Activated CD8-positive, alpha-beta memory T cell treated with anti-CD3 and anti-CD28 coated beads for 4 hours (primary cell): ENCODE measurements around the gene KDF1.
"Not testable (repeated sequence)": the region's sequence is repeated elsewhere in the genome, so short reads cannot be mapped to it uniquely, and the experiment has no call there.

Experiments
- DNase-seq, 2 donors: peaks; one replicate each; pipeline ENCODE4 v3.0.0-alpha.2; 2020; ENCODE audit warnings: low read depth in 2 of 2

KDF1 gene

DNA sequence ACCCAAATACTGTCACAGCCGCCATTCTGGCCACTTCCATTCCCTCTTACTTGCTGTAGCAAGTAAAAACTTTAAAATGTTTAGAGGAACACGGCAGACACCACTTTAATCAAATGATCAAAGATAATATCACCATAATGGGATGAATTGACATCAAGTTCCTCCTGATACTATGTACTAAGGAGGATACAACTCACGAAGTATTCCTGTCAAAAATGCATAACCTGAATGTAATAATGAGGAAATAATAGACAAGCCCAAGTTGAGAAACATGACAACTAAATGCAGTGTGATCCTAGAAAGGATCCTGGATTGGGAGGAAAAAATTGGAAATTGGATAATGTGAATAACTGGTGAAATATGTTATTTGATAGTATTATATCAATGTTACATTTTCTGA, 3.9 kb downstream of the KDF1 start:
- DNase-seq, result no peak

DNA sequence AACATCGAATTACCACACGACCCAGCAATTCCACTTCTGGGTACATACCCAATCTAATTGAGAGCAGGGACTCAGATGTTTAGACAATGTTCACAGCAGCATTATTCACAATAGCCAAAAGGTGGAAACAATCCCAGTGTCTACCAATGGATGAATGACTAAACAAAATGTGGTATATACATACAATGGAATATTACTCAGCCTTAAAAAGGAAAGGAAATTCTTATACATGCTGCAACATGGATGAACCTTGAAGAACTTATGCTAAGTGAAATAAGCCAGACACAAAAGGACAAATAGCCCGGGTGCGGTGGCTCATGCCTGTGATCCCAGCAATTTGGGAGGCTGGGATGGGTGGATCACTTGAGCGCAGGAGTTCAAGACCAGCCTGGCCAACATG, 6.9 kb downstream of the KDF1 start:
- no peak for DNase-seq

DNA sequence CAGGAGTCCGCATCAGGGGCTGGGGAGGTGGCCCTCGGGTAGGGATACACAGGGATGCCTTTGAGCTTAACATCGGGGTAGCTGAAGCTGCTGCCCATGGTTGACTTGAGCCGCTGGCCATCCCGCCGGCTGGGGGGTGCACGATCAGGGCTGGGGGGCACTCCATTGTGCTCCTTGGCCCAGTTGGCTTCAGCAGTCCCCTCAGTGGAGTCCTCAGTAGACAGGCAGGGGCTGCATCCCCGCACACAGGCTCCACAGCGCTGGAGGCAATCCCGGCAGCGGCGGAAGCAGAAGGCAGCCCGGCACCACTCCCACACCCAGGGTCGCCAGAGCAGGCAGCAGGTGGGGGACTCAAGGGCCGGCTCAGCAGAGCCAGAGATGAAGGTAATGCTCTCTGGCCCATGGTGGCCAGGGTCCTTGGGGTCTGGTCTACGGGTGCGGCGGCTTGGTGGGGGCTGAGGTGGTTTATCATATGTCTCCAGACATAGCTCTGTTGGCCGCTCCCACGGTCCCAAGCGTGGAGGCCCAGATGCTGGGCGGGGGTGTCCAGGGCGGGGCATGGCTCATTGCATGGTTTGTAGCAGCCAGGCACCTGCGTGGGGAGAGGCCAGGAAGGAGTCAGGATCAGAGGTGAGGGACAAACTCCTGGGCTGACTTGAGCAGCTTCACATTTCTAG, 8.3 kb downstream of the KDF1 start:
- DNase-seq, result no peak

DNA sequence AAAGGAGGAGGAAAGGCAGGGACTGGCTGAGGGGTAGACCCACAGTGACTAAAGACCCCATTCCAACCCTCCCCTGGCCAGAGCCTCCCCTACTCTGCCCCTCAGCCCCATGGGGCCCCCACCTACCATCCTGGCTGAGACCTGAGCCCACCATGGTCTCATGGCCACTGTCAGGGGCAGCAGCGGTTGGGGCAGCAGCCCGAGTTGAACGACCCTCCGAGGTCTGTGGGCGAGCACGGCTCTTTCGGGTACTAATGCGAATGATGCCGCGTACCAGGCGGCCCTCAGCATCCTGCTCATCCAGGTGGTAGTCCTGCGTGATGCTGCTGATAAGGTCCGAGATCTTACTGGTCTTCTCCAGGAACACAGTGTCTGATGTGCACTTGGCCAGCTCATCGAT, 9.1 kb downstream of the KDF1 start:
- DNase-seq, result no peak

DNA sequence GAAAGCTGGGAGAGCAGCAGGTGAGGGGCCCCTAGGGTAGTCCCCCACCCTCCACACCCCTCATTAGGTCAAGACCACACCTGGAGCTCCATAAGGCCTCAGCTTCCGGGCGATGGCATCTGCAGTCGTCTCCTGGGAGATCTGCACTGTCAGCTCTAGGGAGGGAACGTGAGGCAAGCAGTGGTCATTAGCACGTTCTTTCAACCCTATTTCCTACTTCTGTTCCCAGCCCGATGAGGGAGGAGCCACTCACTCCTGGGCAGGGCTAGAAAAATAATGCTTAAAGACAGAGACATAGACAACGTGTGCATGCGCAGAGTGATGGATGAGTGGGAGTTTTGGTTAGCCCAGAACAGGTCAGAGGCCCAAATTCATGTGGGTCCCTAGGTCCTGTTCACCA, 9.7 kb downstream of the KDF1 start:
- DNase-seq, result no peak

DNA sequence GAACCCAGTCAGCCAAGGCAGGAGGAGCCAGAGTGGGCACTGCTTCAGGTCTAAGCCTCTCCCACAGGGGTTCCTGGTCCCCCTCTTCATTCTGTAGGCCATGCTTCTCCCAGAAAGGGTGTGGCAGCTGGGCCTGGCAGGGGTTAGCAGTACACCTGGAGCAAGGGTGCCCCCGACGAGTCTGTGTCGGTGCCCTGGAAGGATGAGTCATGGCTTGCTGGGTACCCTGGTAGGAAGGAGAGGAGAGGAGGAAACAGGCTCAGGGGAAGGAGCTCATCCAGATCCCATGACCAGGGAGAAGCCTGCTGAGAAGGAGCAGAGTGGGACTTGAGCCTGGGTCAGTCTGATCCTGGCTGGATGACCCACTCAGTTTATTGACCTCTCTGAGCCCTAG, 10.3 kb downstream of the KDF1 start:
- DNase-seq, result no peak

DNA sequence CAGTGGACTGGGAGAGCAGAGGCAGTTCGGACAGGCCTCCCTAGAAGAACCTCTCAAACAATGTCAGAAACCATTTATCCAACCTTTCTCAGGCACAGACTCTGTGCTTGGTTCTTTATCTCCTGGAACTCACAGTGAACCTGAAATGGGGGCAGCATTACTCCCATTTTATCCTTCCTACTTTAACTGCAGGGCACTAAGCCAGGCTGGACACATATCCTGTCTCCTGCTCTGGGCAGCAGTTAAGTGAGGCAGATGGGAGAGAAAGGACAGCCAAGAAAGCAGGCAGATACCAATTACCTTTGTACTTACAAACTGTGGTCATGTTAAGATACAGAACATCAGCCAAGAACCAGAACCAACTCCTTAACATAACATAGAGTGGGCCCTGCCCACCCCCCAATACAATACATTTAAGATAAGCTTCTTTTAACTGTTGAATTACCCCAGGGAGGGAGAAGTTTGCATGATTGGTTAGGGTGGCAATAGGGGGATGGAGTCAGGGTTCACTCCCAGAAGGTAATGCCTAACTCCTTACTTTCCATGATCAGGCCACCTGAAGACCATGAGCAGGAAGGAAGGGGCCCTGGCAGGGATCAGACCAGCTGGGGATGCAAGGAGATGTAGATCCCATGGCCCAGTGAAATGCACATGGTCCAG, 10.9 kb downstream of the KDF1 start:
- DNase-seq, result no peak

DNA sequence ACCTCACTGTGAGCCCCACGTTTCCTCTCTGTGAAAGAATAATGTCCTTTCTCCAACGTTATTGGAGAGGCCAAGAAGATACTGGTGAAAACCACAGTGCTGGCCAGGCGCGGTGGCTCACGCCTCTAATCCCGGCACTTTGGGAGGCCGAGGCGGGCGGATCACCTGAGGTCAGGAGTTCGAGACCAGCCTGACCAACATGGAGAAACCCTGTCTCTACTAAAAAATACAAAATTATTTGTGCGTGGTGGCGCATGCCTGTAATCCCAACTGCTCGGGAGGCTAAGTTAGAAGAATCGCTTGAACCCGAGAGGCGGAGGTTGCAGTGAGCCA, 11.6 kb downstream of the KDF1 start:
- DNase-seq, result not testable (repeated sequence)

DNA sequence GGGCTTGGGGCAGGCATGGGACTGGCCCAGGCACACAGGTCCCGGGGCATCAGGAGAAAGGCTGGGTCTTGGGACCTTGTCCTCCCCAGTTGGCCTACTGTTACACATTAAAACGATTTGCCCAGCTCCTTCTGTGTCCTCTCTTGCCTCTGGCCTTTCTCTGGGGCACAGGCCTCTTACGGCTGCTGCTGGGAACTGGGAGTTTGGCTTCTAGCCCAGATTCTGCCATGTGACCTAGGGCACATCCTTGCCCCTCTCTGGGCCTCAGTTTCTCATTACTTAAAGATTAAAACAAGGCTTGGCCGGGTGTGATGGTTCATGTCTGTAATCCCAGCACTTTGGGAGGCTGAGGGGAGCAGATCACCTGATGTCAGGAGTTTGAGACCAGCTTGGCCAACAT, 14.0 kb downstream of the KDF1 start:
- no peak for DNase-seq

DNA sequence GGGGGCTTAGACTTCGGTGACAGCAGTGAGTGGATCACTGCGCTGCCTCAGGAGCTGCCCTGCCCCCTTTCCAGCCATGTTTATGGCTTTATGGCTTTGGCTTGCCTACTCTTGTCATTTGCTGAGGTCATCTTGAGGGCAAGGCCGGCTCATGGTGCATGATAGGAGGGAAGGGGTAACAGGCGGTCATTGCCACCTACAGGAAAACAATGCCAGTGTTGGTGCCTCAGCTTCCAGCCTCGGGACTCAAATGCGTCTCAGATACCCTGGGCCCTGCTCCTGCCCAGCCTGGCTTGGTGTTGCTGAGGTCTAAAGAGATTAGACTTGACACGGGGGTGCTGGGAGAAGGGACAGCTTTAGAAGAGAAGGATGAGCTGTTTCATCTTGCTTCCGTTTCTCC, 14.5 kb downstream of the KDF1 start:
- DNase-seq, result no peak

DNA sequence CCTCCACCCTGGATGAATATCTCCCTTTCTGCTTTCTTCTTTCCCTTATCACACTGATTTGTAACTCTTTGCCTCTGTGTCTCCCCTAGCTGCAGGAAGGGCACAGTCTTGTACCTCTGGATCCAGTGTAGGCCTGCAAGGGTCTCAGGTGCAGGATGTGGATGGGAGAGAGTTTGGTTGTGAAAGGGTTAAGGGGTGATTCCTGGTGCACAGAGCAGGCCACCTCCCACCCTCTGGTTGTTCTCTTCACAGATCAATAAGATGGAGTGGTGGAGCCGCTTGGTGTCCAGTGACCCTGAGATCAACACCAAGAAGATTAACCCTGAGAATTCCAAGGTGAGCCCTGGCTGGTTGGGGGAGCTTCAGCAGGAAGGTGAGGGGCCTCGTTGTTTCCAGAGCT, 15.1 kb downstream of the KDF1 start:
- DNase-seq, result no peak

DNA sequence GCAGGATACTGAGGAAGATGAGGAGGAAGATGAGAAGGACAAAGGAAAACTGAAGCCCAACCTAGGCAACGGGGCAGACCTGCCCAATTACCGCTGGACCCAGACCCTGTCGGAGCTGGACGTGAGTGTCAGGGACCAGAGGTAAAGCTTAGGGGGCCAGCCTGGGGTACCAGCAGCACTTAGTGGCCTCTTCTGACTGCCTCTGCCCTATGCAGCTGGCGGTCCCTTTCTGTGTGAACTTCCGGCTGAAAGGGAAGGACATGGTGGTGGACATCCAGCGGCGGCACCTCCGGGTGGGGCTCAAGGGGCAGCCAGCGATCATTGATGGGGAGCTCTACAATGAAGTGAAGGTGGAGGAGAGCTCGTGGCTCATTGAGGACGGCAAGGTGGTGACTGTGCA, 17.6 kb downstream of the KDF1 start:
- DNase-seq, result no peak

DNA sequence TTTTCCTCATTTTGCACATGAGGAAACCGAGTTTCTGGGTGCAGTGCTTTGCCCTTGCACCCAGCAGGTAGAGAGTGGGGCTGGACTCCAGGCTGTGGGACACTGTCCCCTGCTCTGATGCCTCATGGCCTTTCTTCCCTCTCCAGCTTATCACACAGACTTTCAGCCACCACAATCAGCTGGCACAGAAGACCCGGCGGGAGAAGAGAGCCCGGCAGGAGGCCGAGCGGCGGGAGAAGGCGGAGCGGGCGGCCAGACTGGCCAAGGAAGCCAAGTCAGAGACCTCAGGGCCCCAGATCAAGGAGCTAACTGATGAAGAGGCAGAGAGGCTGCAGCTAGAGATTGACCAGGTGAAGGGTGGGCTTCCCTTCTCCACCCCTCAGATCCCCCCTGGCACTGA, 19.0 kb downstream of the KDF1 start:
- DNase-seq, result no peak

DNA sequence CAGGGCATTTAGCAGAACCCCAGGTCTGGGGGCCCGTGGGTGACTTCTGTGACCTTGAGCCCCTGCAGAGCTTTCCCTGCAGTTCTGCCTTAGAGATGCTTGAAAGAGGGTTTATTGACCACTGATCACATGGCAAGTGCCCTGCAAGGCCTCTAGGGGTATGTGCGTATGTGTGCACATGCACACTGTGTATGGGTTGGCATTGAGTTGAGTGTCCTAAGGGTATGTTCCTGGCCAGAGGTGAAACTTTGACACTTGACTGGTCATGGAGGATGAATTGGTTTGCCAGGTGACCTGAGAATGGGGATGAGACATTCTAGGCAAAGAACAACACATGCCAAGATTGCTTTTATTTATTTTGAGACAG, 21.6 kb downstream of the KDF1 start:
- DNase-seq, result no peak

DNA sequence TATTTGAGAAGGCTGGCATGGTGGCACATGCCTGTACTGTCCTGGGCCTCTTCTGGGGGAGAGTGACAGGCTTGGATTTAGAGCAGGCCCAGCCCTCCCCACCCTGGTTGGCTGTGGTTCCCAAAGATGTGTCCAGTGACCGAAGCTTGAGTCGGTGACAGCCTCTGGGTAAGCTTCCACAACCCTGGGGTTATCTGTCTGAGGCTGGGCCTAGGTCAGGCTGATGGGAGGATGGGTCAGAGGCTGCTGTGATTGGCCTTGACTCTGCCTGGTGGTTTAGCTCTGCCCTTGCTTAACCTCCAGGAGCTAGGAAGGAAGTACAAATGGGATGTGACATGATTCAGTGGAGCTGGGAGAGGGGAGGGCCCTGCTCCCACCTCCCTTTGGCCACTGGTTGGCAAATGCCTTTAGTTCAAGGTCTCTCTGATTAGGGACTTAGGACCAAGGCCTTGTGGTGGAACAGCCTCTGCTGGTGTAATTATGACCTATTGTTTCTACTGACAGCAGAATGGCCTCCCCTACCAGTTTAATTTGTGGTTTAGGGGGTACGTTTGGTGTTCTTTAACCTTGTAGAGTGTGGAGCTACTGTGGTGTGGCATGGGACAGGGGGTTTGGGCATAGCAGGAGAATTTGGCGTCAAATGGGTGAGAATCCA, 22.1 kb downstream of the KDF1 start:
- DNase-seq, result no peak

DNA sequence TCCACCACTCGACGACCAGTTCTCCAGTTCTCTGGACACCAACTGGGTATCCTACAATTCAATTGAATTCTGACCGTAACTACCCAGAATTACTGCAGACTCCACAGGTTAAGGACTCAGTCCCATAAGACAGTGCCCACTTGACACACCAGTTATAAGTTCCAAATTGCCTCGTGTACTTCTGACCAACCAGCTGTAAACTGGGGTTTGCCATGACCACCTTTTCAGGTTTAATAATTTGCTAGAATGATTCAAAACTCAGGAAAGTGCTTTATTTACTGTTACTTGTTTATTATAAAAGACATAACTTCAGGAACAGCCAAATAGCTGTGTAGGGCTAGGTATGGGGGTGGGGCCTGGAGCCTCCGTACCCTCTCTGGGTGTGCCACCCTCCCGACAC, 23.4 kb downstream of the KDF1 start:
- DNase-seq, result no peak

DNA sequence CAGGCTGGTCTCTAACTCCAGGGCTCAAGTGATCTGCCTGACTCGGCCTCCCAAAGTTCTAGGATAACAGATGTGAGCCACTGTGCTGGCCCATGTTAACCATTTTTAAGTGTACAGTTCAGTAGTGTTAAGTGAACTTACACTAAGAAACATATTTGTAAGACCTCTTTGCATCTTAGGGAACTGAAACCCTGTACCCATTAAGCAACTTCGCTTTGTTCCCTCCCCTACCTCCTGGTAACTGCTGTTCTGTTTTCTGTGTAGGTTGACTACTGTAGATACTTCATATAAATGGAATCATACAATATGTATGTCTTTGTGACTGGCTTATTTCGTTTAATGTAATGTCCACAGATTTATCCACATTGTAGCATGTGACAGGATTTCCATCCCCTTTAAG, 27.7 kb downstream of the KDF1 start:
- no peak for DNase-seq

DNA sequence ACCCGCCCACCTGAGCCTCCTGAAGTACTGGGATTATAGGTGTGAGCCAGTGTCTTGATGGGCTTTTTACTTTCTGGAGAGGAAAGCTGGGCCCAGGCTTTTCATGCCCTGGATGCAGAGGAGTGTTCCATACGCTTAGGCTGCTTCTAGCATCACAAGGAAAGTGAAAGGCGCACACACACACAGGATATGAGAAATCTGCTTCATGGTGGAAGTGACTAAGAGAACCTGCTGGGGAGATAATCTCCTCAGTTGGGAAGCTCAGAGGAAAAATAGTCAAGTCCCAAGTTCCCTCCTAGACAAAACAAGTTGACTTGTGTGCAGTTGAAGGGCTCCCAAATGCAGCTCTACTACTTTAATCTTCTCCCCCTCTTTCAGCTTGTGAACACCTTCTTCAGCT, 36.6 kb downstream of the KDF1 start:
- no peak for DNase-seq

DNA sequence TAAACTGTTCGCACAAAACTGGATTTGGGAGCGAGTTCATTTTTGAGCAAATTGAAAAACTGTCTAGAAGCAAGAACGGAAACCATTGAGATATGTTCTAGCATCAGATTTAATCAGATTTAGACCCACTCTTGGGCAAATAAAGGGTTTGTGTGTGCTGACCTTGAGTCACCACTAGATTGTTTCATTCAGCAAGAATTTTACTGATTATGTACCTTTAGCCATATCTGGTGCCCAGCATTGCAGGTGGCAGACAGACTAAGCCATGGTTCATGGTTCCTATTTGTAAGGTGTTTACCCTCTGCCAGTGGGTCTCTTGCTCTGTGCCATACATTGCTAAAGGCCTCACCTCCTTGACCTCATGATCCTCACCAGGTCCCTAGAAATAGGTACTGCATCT, 37.4 kb downstream of the KDF1 start:
- DNase-seq, result no peak

DNA sequence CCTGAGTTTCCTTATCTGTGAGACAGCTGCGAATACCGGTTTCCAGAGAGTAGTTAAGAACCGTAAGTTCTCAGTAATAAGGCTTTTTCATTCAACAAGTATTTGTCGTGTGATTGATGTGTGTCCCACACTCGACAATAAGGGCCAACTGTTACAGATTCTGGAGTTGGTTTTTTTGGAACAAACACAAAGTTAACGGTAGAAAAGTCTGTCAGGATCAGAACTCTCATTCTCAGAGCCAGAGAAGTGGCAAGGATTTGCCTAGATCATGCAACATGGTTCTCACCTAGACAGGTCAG, 37.9 kb downstream of the KDF1 start:
- DNase-seq, result no peak

DNA sequence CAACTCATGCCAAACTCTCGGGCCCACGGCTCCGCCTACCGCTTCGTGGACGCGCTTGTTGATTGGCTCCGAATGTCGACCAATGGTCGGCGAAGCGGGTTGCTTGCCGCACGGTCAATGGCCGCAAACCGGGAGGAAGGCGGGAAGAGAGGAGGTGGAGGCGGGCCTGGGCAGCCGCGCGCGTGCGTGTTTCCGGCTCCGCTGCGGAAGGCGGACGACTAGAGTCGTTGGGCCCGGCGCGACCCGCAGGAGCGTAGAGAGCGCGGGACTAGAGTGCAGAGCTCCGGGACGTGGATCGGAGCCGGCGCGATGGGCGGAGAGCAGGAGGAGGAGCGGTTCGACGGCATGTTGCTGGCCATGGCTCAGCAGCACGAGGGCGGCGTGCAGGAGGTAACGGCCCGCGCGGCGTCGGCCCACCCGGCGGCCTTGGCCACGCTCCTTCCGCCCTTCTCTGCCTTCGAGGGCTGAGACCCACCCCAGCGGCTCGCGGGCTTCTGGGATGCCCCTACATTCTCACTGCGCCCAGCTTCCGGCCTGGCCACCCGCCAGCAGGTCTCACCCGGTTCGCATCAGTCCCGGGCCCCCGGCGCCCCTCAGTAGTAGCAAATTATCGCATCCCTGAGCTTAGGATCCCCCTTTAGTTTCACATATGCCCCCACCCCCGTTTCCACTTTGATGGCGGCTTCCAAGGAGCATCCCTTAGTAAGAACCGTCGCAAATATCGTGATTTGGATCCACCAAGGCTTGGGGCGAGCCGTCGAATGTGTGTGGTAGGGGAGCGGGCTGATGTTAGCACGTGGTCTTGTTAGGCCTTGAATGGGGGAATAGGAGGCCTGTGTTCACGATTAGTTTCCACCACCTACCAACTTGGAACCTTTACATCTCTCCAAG, 38.5 kb downstream of the KDF1 start, which contains the start of gene NUDC:
Gene NUDC, plus strand, starts transcription at position 204 of the 891 bp plus-strand sequence. Its CDS starts 106 bp downstream, at position 310.
- DNase-seq, result peak; percentile 88 to 91

DNA sequence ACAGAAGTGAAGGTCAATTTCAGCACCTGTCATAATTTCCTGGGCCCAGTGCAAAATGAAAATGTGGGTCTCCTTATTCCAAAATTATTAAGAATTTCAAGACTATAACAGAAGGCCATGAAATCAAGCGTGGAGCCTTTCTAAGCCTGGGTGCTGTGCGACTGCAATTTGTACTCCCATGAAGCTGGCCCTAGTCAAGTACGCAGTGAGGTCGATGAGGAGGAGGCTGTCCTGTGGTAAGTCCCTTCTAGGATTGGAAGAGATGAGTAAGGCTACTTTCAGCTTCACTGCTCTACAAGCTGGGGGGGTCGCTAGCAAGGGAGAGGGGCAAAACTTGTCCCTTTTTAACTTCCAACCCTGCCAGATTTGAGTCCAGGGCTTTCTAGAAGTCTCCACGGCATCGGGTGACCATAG, 39.1 kb downstream of the KDF1 start:
- DNase-seq, result no peak
